H9 (cell line): Measurements from ENCODE around the gene NPLOC4. TPM values are rescaled to one million over a fixed set of nuclear protein-coding genes. Genes with fewer than 3 reads are reported as not detected.

ENCODE experiments used
- DNase-seq: peaks from one replicate; pipeline ENCODE4 v3.0.0-alpha.2; 2017
- H2AFZ ChIP-seq: one replicate; pipeline ENCODE4 v1.6.1; 2013; ENCODE audit warnings: mild to moderate bottlenecking, low read length, control low read depth, moderate library complexity
- H2AK5ac ChIP-seq: 2 replicates; pipeline ENCODE4 v1.6.1; 2013; ENCODE audit warnings: low read length, control low read depth, mixed read lengths; ENCODE audit not compliant: insufficient read length
- H2BK120ac ChIP-seq: one replicate; pipeline ENCODE4 v1.6.1; 2013; ENCODE audit warnings: low read depth, mild to moderate bottlenecking, low read length, control low read depth, inconsistent platforms; ENCODE audit not compliant: poor library complexity, severe bottlenecking
- H2BK12ac ChIP-seq: 2 replicates; pipeline ENCODE4 v1.6.1; 2013; ENCODE audit warnings: low read length, control low read depth, mixed read lengths, low read depth; ENCODE audit not compliant: insufficient read length
- H2BK15ac ChIP-seq: 2 replicates; pipeline ENCODE4 v1.6.1; 2013; ENCODE audit warnings: low read depth, low read length, control low read depth
- H2BK20ac ChIP-seq: one replicate; pipeline ENCODE4 v1.6.1; 2013; ENCODE audit warnings: low read depth, mild to moderate bottlenecking, low read length, control low read depth, inconsistent platforms; ENCODE audit not compliant: poor library complexity, severe bottlenecking
- H2BK5ac ChIP-seq: 2 replicates; pipeline ENCODE4 v1.6.1; 2013; ENCODE audit warnings: low read length, control low read depth, mixed read lengths; ENCODE audit not compliant: insufficient read length
- H3K14ac ChIP-seq: 2 replicates; pipeline ENCODE4 v1.6.1; 2013; ENCODE audit warnings: low read length, control low read depth; ENCODE audit not compliant: insufficient read depth
- H3K18ac ChIP-seq: 2 replicates; pipeline ENCODE4 v1.6.1; 2013; ENCODE audit warnings: low read depth, mild to moderate bottlenecking, mixed read lengths, low read length, control low read depth; ENCODE audit not compliant: insufficient read length
- H3K23ac ChIP-seq: 2 replicates; pipeline ENCODE4 v1.6.1; 2013; ENCODE audit warnings: low read length, control low read depth, mixed read lengths, low read depth; ENCODE audit not compliant: insufficient read length
- H3K23me2 ChIP-seq: 2 replicates; pipeline ENCODE4 v1.6.1; 2013; ENCODE audit warnings: low read depth, mild to moderate bottlenecking, mixed read lengths, low read length, control low read depth; ENCODE audit not compliant: insufficient read length, poor library complexity, severe bottlenecking
- H3K27ac ChIP-seq: 2 replicates; pipeline ENCODE4 v1.5.1; 2013; ENCODE audit warnings: low read length, control low read depth, mixed read lengths, low read depth; ENCODE audit not compliant: insufficient read length
- H3K27me3 ChIP-seq: 2 replicates; pipeline ENCODE4 v1.6.1; 2013; ENCODE audit warnings: low read length, control low read depth, inconsistent platforms; ENCODE audit not compliant: insufficient read depth
- H3K4ac ChIP-seq: 2 replicates; pipeline ENCODE4 v1.6.1; 2013; ENCODE audit warnings: low read depth, mild to moderate bottlenecking, control low read depth, inconsistent platforms, low read length, moderate library complexity
- H3K4me1 ChIP-seq: 2 replicates; pipeline ENCODE4 v1.6.1; 2013; ENCODE audit warnings: low read length, control low read depth, inconsistent platforms; ENCODE audit not compliant: insufficient read depth
- H3K4me2 ChIP-seq: 2 replicates; pipeline ENCODE4 v1.6.1; 2013; ENCODE audit warnings: low read length, control low read depth, mixed read lengths; ENCODE audit not compliant: insufficient read length, insufficient read depth
- H3K56ac ChIP-seq: 2 replicates; pipeline ENCODE4 v1.6.1; 2013; ENCODE audit warnings: low read depth, mild to moderate bottlenecking, mixed read lengths, low read length, control low read depth; ENCODE audit not compliant: insufficient read length
- H3K79me1 ChIP-seq: 2 replicates; pipeline ENCODE4 v1.6.1; 2013; ENCODE audit warnings: low read depth, mild to moderate bottlenecking, moderate library complexity, low read length, control low read depth, inconsistent platforms; ENCODE audit not compliant: insufficient read depth, poor library complexity, severe bottlenecking
- H3K79me2 ChIP-seq: 2 replicates; pipeline ENCODE4 v1.6.1; 2013; ENCODE audit warnings: low read length, control low read depth, inconsistent platforms; ENCODE audit not compliant: insufficient read depth
- H3K9ac ChIP-seq: 2 replicates; pipeline ENCODE4 v1.6.1; 2013; ENCODE audit warnings: low read length, control low read depth, mixed read lengths; ENCODE audit not compliant: insufficient read length; ENCODE audit errors: extremely low read depth
- H3K9me3 ChIP-seq: one replicate; pipeline ENCODE4 v1.6.1; 2013; ENCODE audit warnings: low read depth, low read length, inconsistent platforms; ENCODE audit not compliant: control insufficient read depth
- H3T11ph ChIP-seq: one replicate; pipeline ENCODE4 v1.6.1; 2013; ENCODE audit warnings: mild to moderate bottlenecking, low read length, control low read depth, inconsistent platforms
- H4K20me1 ChIP-seq: one replicate; pipeline ENCODE4 v1.6.1; 2013; ENCODE audit not compliant: control insufficient read depth, insufficient read length, insufficient read depth
- H4K5ac ChIP-seq: 2 replicates; pipeline ENCODE4 v1.6.1; 2013; ENCODE audit warnings: low read depth, mild to moderate bottlenecking, mixed read lengths, low read length, control low read depth; ENCODE audit not compliant: insufficient read length
- H4K8ac ChIP-seq: replicated peaks from 2 replicates; pipeline ENCODE4 v1.6.1; 2013; ENCODE audit warnings: low read length, control low read depth, mixed read lengths, low read depth; ENCODE audit not compliant: insufficient read length
- H4K91ac ChIP-seq: 2 replicates; pipeline ENCODE4 v1.6.1; 2013; ENCODE audit warnings: low read depth, mild to moderate bottlenecking, moderate library complexity, mixed read lengths, low read length, control low read depth; ENCODE audit not compliant: insufficient read length
- H3K27ac Mint-ChIP-seq, 3 experiments: 2 replicates in 2 of 3; 3 replicates in 1 of 3; pipeline ENCODE4 v1.8.0; 2020 to 2021; ENCODE audit warnings: mixed read lengths in 3 of 3, mild to moderate bottlenecking in 1 of 3, moderate library complexity in 1 of 3
- H3K27me3 Mint-ChIP-seq: 2 replicates; pipeline ENCODE4 v1.8.0; 2021; ENCODE audit warnings: low read depth, mild to moderate bottlenecking, moderate library complexity, mixed read lengths
- H3K36me3 Mint-ChIP-seq, 3 experiments: 2 replicates in 2 of 3; 3 replicates in 1 of 3; pipeline ENCODE4 v1.8.0; 2020 to 2021; ENCODE audit warnings: low read depth in 3 of 3, mixed read lengths in 3 of 3; ENCODE audit not compliant: insufficient read depth in 1 of 3
- H3K4me1 Mint-ChIP-seq, 2 experiments: 2 replicates each; pipeline ENCODE4 v1.8.0; 2020; ENCODE audit warnings: mixed read lengths in 2 of 2
- H3K4me3 Mint-ChIP-seq, 2 experiments: 2 replicates in 1 of 2; 3 replicates in 1 of 2; pipeline ENCODE4 v1.8.0; 2020 to 2021; ENCODE audit warnings: mild to moderate bottlenecking in 2 of 2, mixed read lengths in 2 of 2, moderate library complexity in 1 of 2
- H3K9me3 Mint-ChIP-seq, 2 experiments: 2 replicates in 1 of 2; 3 replicates in 1 of 2; pipeline ENCODE4 v1.8.0; 2020; ENCODE audit warnings: mild to moderate bottlenecking in 2 of 2, mixed read lengths in 2 of 2, moderate library complexity in 1 of 2
- WGBS: extraction: QIAGEN DNeasy Blood & Tissue Kit; methylation state at CpG from one replicate; pipeline ENCODE4 v1.1.7; 2013; ENCODE audit warnings: missing lambda C conversion rate, low lambda C conversion rate, mixed read lengths; ENCODE audit not compliant: insufficient read length; ENCODE audit errors: extremely low coverage; 5-methylcytosine and 5-hydroxymethylcytosine counted together
- total RNA-seq: library from RNA; stranded (reverse); gene quantifications from 2 replicates; pipeline ENCODE4 v1.2.1, GENCODE V29; 2021
- TF ChIP-seq, protein P1 (sequence below): fragments of 200-600 bp; sonication (generic); conservative IDR thresholded peaks from 3 replicates; pipeline ENCODE4 v1.8.0; 2021; ENCODE audit warnings: antibody characterized with exemption, mild to moderate bottlenecking

Gene NPLOC4
- total RNA-seq, 1 experiment from 2014 or later: 103 TPM

- Histone ChIP-seq H3K79me1 (no peaks in the 10 kb centered on the region), H3K18ac (no peak overlapping the region), H3K23me2 (peaks cover 4% of the 10 kb centered on the region), H3K79me2 (no peaks in the 10 kb centered on the region), H3K14ac (no peak overlapping the region), H3K27me3 (peaks cover 2% of the 10 kb centered on the region; the same call in 1 of the 2 replicates), H2AK5ac (no peak overlapping the region), H3K4me1 (no peaks in the 10 kb centered on the region), H3K4ac (no peak overlapping the region), H2BK15ac (no peak overlapping the region), H3T11ph (no peak overlapping the region), H3K56ac (no peak overlapping the region), H2BK20ac (no peak overlapping the region), H4K20me1 (peaks cover 2% of the 10 kb centered on the region), H4K5ac (no peak overlapping the region), H3K23ac (no peak overlapping the region), H3K9me3 (no peaks in the 10 kb centered on the region), H3K27ac (no peak overlapping the region), H4K8ac (no peak overlapping the region), H3K9ac (no peak overlapping the region), H2BK12ac (no peak overlapping the region), H2AFZ (no peak overlapping the region), H3K4me2 (no peak overlapping the region), H4K91ac (no peak overlapping the region), H2BK5ac (no peak overlapping the region), H2BK120ac (no peak overlapping the region)
- H3K4me1 Mint-ChIP-seq: 0 out of 4 replicates have a peak, but pooled peaks cover 5 to 7% of the 10 kb centered on the region in 2 experiments
- no peak overlapping the region for H3K4me3 Mint-ChIP-seq
- peaks cover 6 to 27% (median 14%) of the 10 kb centered on the region in 3 experiments for H3K36me3 Mint-ChIP-seq
- WGBS: no CpG with 5 or more reads among the region's 17 CpGs
- no peaks in the 10 kb centered on the region for H3K9me3 Mint-ChIP-seq
- no peak overlapping the region; a peak in 1 of 7 replicates for H3K27ac Mint-ChIP-seq
- TF ChIP-seq, protein P1, sequence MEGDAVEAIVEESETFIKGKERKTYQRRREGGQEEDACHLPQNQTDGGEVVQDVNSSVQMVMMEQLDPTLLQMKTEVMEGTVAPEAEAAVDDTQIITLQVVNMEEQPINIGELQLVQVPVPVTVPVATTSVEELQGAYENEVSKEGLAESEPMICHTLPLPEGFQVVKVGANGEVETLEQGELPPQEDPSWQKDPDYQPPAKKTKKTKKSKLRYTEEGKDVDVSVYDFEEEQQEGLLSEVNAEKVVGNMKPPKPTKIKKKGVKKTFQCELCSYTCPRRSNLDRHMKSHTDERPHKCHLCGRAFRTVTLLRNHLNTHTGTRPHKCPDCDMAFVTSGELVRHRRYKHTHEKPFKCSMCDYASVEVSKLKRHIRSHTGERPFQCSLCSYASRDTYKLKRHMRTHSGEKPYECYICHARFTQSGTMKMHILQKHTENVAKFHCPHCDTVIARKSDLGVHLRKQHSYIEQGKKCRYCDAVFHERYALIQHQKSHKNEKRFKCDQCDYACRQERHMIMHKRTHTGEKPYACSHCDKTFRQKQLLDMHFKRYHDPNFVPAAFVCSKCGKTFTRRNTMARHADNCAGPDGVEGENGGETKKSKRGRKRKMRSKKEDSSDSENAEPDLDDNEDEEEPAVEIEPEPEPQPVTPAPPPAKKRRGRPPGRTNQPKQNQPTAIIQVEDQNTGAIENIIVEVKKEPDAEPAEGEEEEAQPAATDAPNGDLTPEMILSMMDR: no peak
- no peak for DNase-seq
- H3K27me3 Mint-ChIP-seq: peaks cover 6% of the 10 kb centered on the region
Measured at GRCh38 chr17:81541123-81541522, 95.8 kb downstream of the NPLOC4 start.
